NT2/D1 (cell line): ENCODE measurements around the gene CD96.

Source experiments
- SUZ12 ChIP-seq: IDR thresholded peaks from 2 replicates; pipeline ENCODE4 v1.6.1; 2011; ENCODE audit not compliant: insufficient read length, insufficient read depth; ENCODE audit errors: extremely low read depth
- YY1 ChIP-seq: IDR thresholded peaks from 2 replicates; pipeline ENCODE4 v1.6.1; 2011; ENCODE audit not compliant: insufficient read length, insufficient read depth
- ZNF274 ChIP-seq: IDR thresholded peaks from 2 replicates; pipeline ENCODE4 v1.6.1; 2011; ENCODE audit warnings: mild to moderate bottlenecking, low read depth, low read length

- TF ChIP-seq SUZ12 (no peak), YY1 (no peak), ZNF274 (no peak)
Measured at GRCh38 chr3:111681661-111682426, 139.8 kb downstream of the CD96 start.
